HUES6 (cell line): Measurements from ENCODE around the gene RAD23A.
A peak's percentile ranks its signal among the peaks of the same experiment; 100 is the strongest.
"Not testable (repeated sequence)": the region's sequence is repeated elsewhere in the genome, so short reads cannot be mapped to it uniquely, and the experiment has no call there.

Source experiments
- H3K27ac ChIP-seq: 2 replicates; pipeline ENCODE4 v1.7.0; 2013; ENCODE audit warnings: low read depth, mild to moderate bottlenecking, low read length, inconsistent platforms
- H3K27me3 ChIP-seq: 2 replicates; pipeline ENCODE4 v1.6.1; 2013; ENCODE audit warnings: low read length; ENCODE audit not compliant: control insufficient read depth, insufficient read depth
- H3K36me3 ChIP-seq: 2 replicates; pipeline ENCODE4 v1.6.1; 2013; ENCODE audit warnings: low read length; ENCODE audit not compliant: control insufficient read depth, insufficient read depth
- H3K4me1 ChIP-seq: 2 replicates; pipeline ENCODE4 v1.6.1; 2013; ENCODE audit warnings: low read length; ENCODE audit not compliant: control insufficient read depth, insufficient read depth
- H3K4me3 ChIP-seq: 2 replicates; pipeline ENCODE4 v1.5.1; 2013; ENCODE audit warnings: low read depth, low read length
- H3K9ac ChIP-seq: one replicate; pipeline ENCODE4 v1.6.1; 2013; ENCODE audit warnings: mild to moderate bottlenecking, low read length
- H3K9me3 ChIP-seq: 2 replicates; pipeline ENCODE4 v1.6.1; 2013; ENCODE audit warnings: low read depth, low read length; ENCODE audit not compliant: control insufficient read depth, insufficient read depth

RAD23A gene

DNA sequence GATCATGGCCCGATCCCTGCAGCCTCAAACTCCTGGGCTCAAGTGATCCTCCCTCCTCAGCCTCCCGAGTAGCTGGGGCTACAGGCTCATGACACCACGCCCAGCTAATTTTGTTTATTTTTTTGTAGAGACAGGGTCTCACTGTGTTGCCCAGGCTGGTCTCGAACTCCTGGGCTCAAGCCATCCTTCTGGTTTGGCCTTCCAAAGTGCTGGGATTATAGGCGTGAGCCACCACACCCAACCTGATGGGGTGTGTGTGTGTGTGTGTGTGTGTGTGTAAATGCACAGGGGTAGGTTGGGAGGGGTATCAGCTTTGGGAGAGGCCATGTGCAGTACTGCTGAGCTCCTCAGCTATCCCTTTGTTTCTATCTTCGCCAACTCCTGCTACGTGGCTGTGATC lies 30.4 kb downstream of the RAD23A start:
- H3K9me3 ChIP-seq, H3K27ac ChIP-seq, H3K27me3 ChIP-seq, H3K9ac ChIP-seq, H3K36me3 ChIP-seq, H3K4me1 ChIP-seq, H3K4me3 ChIP-seq: not testable (repeated sequence)

DNA sequence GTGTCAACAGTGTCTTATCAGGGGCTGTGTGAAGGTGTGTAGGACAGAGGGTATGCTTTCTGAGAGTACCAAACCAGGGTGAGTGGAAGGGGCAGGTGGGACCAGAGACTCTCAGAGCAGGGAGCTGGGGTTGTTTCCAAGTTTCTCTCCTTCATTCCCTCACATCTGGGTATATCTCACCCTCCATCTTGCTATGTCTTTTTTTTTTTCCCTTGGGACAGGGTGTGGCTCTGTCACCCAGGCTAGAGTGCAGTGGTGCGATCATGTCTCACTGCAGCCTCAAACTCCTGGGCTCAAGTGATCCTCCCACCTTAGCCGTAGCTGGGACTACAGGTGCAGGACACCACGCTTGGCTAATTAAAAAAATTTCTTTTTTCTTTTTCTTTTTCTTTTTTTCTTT lies 34.3 kb downstream of the RAD23A start:
- H3K36me3 ChIP-seq = no peaks in the 10 kb centered on the region
- H3K27ac ChIP-seq = no peak overlapping the region
- peaks cover 35% of the 10 kb centered on the region for H3K27me3 ChIP-seq
- H3K4me3 ChIP-seq = no peak overlapping the region
- peaks cover 1% of the 10 kb centered on the region; the same call in 1 of the 2 replicates for H3K4me1 ChIP-seq
- H3K9me3 ChIP-seq = no peaks in the 10 kb centered on the region
- H3K9ac ChIP-seq = no peak overlapping the region

DNA sequence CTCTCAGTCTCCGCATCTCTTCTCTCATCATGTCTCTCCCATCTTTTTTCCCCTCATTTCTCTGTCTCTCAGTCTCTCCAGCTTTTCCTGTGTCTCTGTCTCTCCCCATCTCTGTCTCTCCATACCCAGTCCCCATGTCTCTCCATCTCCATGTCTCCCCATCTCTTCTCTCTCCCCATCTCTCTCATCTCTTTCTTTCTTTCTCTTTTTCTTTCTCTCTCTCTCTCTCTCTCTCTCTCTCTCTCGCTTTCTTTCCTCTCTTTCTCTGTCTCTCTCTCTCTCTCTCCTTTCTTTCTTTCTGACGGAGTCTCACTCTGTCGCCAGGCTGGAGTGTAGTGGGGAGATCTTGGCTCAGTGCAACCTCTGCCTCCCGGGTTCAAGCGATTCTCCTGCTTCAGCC lies 37.0 kb downstream of the RAD23A start:
- no peak overlapping the region for H3K9ac ChIP-seq
- H3K36me3 ChIP-seq = no peaks in the 10 kb centered on the region
- no peak overlapping the region for H3K4me3 ChIP-seq
- peaks cover 58% of the 10 kb centered on the region for H3K27me3 ChIP-seq
- no peak overlapping the region for H3K27ac ChIP-seq
- no peaks in the 10 kb centered on the region for H3K9me3 ChIP-seq
- H3K4me1 ChIP-seq = peaks cover 10% of the 10 kb centered on the region; the same call in 1 of the 2 replicates

DNA sequence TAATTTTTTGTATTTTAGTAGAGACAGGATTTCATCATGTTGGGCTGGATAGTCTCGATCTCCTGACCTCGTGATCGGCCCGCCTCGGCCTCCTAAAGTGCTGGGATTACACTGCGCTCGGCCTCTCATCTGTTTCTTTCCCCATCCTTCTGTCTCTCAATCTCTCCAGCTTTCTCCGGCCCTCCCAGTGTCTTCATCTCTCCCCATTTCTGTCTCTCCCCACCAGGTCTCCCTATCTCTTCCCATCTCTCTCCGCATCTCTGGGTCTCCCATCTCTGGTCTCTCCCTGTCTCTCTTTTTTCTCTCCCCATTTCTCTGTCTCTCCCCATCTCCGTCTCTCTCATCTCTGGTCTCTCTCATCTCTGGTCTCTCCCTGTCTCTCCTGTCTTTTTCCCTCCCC lies 37.4 kb downstream of the RAD23A start:
- Histone ChIP-seq H3K27ac (no peak overlapping the region), H3K9ac (no peak overlapping the region), H3K27me3 (peaks cover 63% of the 10 kb centered on the region), H3K4me1 (peaks cover 10% of the 10 kb centered on the region; the same call in 1 of the 2 replicates), H3K36me3 (no peaks in the 10 kb centered on the region), H3K9me3 (no peaks in the 10 kb centered on the region), H3K4me3 (peak overlapping the region; percentile 55)

DNA sequence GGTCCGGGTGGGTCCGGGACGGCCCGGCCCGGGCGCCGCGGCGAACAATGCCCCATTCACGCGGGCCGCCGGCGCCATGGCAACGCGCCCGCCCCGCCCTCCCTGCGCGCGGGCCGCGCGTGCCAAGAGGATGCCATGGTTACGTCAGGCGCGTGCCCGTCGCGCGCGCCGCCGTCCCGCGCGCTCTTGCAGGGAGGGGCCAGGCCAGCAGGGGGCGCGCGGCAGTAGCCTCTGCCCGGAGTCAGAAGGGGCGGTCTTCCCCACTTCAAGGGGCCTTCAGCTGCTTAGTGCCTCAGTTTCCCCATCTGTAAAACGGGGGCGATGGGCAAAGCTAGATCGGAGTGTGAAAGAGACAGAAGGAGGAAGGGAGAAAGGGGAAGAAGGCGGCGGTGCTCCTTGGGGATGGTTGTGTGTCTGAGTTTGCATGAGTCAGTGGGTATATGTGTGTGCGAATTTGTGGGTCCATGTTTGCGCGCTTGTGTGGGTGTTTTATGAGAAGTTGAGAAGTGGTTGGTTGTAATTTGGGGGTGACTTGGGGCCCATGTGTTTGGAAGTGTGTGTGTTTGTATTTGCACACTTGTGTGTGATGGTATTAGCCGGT lies 38.0 kb downstream of the RAD23A start:
- Histone ChIP-seq H3K27ac (no peak overlapping the region), H3K36me3 (no peaks in the 10 kb centered on the region), H3K27me3 (peaks cover 68% of the 10 kb centered on the region), H3K9ac (no peak overlapping the region), H3K4me3 (peak overlapping the region; percentile 55), H3K4me1 (peaks cover 10% of the 10 kb centered on the region; the same call in 1 of the 2 replicates), H3K9me3 (no peaks in the 10 kb centered on the region)

DNA sequence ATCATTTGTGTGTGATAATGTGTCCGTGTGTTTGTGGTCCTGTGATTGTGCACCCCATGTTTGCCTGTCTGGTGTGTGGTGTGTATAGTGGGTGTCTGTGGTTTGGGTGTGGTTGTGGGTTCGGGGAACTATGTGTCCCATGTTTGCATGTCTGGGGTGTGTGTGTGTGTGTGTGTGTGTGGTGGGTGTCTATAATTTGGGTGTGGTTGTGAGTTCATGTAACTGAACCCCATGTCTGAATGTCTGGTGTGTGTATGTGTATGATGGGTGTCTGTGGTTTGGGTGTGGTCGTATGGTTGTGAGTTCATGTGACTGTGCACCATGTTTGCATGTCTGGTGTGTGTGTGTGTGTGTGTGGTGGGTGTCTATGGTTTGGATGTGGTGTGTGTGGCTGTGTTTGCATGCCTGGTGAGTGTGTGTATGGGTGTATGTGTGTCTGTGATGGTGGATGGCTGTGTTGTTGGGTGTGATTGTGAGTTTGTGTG lies 38.5 kb downstream of the RAD23A start:
- no peak overlapping the region for H3K27ac ChIP-seq
- no peak overlapping the region for H3K9ac ChIP-seq
- no peaks in the 10 kb centered on the region for H3K36me3 ChIP-seq
- H3K4me1 ChIP-seq = peaks cover 10% of the 10 kb centered on the region; the same call in 1 of the 2 replicates
- no peak overlapping the region for H3K4me3 ChIP-seq
- H3K9me3 ChIP-seq = no peaks in the 10 kb centered on the region
- H3K27me3 ChIP-seq = peaks cover 71% of the 10 kb centered on the region

DNA sequence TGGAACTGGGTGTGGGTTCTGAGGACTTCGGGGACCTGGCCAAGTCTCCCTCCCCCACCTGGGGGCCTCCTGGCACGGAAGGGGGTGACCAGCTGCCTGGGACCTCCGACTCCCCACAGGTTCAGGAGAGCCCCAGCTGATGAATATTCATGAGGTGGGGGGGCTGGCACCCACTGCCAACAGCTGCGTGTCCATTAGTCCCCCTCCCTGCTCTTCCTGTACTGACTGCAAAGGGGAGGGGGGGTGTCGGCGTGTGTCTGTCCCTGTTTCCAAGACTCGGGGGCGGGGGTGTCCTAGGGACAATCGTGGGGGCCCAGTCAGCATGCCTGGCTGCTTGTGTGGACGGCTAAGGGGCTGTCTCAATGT lies 39.0 kb downstream of the RAD23A start:
- H3K9me3 ChIP-seq = no peaks in the 10 kb centered on the region
- no peak overlapping the region for H3K27ac ChIP-seq
- no peak overlapping the region for H3K4me3 ChIP-seq
- no peaks in the 10 kb centered on the region for H3K36me3 ChIP-seq
- H3K4me1 ChIP-seq = peaks cover 10% of the 10 kb centered on the region; the same call in 1 of the 2 replicates
- peaks cover 76% of the 10 kb centered on the region for H3K27me3 ChIP-seq
- H3K9ac ChIP-seq = no peak overlapping the region

DNA sequence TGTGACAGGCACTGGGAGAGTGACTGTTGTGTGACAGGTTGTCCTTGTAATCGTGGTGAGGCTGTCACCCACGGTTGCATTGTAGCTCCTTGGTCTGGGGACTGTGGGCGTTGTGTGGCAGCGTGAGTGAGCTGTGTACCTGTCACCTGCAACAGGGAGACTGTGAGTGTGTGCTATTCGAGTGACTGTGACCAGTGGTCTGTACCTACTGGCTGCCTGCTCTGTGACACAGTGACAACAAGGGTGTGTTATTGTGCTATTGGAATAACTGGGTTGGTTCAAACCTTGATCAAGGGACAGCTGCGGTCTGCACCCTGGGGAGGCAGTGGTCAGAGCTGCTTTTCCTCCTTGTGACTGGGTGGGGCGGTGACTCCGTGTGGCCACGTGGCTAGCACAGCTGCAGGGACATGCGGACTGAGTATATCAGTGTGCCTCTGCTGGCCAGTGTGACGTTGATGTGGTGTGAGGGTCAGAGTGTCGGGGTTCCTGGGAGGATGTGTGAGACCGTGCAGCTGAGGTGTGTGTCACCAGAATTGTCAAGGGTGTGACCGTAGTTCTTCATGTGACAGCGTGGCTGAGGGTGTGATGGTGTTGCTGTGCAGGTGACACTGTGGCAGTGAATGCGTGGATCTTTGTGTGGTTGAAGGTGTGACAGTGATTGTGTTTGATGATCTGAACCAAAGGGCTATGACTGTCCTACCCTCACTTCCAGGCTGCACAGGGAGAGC lies 39.6 kb downstream of the RAD23A start:
- peaks cover 10% of the 10 kb centered on the region; the same call in 1 of the 2 replicates for H3K4me1 ChIP-seq
- peaks cover 79% of the 10 kb centered on the region for H3K27me3 ChIP-seq
- no peaks in the 10 kb centered on the region for H3K36me3 ChIP-seq
- no peak overlapping the region for H3K27ac ChIP-seq
- no peak overlapping the region for H3K4me3 ChIP-seq
- H3K9me3 ChIP-seq = no peaks in the 10 kb centered on the region
- H3K9ac ChIP-seq = no peak overlapping the region

DNA sequence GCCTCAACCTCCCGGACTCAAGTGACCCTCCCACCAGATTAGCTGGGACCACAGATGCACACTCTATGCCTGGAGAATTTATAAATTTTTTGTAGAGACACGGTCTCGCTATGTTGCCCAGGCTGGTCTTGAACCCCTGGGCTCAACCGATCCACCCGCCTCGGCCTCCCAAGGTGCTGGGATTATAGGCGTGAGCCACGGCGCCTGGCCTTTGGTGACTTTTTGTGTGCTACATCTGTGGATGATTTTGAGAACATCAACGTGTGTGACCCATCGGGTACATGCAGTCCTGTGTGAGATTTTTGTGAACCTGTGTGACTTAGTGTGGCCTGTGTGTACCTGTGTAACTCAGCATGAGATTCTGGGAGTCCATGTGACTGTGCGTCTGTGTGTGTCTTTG lies 41.1 kb downstream of the RAD23A start:
- peaks cover 10% of the 10 kb centered on the region; the same call in 1 of the 2 replicates for H3K4me1 ChIP-seq
- H3K36me3 ChIP-seq = no peaks in the 10 kb centered on the region
- no peak overlapping the region for H3K4me3 ChIP-seq
- H3K27ac ChIP-seq = no peak overlapping the region
- no peaks in the 10 kb centered on the region for H3K9me3 ChIP-seq
- peaks cover 89% of the 10 kb centered on the region for H3K27me3 ChIP-seq
- H3K9ac ChIP-seq = no peak overlapping the region

DNA sequence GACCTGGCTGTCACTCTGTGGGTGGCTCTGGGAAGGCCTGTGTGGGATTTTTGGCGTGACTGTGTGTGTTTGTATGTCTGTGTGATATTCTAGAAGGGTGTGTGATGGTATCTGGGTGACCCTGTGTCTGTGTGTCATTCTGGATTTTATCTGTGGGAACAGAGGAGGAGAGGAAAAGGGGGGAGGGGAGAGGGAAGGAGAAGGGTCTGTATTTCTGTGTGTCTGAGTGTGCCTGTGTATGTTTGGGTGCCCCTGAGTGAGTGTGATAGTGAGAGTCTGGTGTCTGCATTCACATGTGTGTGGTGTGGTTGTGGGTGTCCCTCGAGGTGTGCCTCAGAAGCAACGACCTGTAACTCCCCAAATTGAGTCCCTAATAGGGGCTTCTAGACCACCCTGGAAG lies 41.5 kb downstream of the RAD23A start:
- Histone ChIP-seq H3K9me3 (no peaks in the 10 kb centered on the region), H3K27me3 (peaks cover 89% of the 10 kb centered on the region), H3K4me3 (no peak overlapping the region), H3K27ac (no peak overlapping the region), H3K4me1 (peaks cover 10% of the 10 kb centered on the region; the same call in 1 of the 2 replicates), H3K36me3 (no peaks in the 10 kb centered on the region), H3K9ac (no peak overlapping the region)

DNA sequence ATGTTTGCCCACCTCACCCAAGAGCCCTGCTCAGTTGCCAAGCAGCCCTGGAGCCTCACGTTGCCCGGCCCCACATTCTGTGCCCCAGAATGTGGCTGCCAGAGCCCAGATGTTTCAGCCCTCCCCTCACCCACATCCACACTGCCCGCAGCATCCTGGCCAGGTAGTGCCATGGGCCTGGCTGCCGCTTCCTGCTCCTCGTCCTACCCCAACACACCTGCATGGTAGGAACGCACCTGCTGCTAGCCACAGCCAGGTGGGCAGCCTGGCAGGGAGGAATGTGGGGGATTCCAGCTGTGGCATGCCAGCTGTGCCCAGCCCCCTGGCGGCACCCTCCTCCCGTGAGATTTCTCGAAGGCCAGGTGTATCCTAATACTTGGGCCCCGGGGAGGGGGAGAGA lies 42.1 kb downstream of the RAD23A start:
- Histone ChIP-seq H3K9me3 (no peaks in the 10 kb centered on the region), H3K4me3 (no peak overlapping the region), H3K27ac (no peak overlapping the region), H3K36me3 (no peaks in the 10 kb centered on the region), H3K27me3 (peaks cover 88% of the 10 kb centered on the region), H3K9ac (no peak overlapping the region), H3K4me1 (peaks cover 10% of the 10 kb centered on the region; the same call in 1 of the 2 replicates)
